ENCODE results near the gene TTC33.

GRCh38 chr5:40790947-40791593, 35.3 kb upstream of the TTC33 start:
- TF ChIP-seq, protein P1, sequence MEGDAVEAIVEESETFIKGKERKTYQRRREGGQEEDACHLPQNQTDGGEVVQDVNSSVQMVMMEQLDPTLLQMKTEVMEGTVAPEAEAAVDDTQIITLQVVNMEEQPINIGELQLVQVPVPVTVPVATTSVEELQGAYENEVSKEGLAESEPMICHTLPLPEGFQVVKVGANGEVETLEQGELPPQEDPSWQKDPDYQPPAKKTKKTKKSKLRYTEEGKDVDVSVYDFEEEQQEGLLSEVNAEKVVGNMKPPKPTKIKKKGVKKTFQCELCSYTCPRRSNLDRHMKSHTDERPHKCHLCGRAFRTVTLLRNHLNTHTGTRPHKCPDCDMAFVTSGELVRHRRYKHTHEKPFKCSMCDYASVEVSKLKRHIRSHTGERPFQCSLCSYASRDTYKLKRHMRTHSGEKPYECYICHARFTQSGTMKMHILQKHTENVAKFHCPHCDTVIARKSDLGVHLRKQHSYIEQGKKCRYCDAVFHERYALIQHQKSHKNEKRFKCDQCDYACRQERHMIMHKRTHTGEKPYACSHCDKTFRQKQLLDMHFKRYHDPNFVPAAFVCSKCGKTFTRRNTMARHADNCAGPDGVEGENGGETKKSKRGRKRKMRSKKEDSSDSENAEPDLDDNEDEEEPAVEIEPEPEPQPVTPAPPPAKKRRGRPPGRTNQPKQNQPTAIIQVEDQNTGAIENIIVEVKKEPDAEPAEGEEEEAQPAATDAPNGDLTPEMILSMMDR (conservative IDR thresholded peaks at IDR 0.05; ENCODE audit: low read length): no peak
- TF ChIP-seq EZH2phosphoT487 (IDR thresholded peaks at IDR 0.05; ENCODE audit: borderline replicate concordance): no peak
